Activated CD8-positive, alpha-beta memory T cell treated with anti-CD3 and anti-CD28 coated beads for 24 hours (primary cell): Measurements from ENCODE around the gene AP1G2.

Experiments used
- DNase-seq: peaks from one replicate; pipeline ENCODE4 v3.0.0-alpha.2; 2020

The AP1G2 gene

DNA sequence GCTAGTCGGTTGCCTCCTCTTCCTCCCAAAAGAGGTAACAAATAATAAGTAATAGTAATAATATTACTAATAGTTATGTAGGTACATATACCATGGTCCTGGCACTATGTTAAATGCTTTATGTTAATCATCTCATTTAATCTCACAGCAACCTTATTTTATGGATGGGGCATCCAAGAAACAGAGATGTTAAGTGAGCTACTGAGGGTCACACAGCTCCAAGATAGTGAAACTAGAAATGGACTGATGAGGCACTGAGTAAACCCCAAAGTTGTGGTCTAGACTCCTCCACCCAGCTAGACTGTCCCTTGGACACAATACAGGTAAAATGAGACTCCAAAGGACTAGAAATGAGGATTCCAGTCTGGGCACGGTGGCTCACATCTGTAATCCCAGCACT is 31.1 kb downstream of the AP1G2 start:
- DNase-seq = no peak

DNA sequence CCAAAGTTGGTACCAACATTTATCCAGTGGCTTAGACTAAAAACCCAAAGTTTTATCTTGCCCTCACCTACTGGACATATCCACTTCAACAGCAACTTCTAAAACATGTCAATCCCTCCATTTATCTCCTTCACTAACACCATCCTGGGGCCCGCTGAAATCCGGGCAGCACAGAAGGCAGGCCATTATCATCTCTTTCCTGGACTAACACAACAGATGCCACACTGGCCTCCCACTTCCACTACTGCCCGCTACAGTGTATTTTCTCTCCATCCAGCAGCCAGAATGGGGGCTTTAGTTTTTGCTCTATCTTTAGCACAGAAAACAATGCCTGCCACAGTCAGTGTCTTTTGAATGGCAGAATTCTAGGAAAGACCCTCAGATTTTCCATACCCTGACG is 31.6 kb downstream of the AP1G2 start:
- DNase-seq = no peak

DNA sequence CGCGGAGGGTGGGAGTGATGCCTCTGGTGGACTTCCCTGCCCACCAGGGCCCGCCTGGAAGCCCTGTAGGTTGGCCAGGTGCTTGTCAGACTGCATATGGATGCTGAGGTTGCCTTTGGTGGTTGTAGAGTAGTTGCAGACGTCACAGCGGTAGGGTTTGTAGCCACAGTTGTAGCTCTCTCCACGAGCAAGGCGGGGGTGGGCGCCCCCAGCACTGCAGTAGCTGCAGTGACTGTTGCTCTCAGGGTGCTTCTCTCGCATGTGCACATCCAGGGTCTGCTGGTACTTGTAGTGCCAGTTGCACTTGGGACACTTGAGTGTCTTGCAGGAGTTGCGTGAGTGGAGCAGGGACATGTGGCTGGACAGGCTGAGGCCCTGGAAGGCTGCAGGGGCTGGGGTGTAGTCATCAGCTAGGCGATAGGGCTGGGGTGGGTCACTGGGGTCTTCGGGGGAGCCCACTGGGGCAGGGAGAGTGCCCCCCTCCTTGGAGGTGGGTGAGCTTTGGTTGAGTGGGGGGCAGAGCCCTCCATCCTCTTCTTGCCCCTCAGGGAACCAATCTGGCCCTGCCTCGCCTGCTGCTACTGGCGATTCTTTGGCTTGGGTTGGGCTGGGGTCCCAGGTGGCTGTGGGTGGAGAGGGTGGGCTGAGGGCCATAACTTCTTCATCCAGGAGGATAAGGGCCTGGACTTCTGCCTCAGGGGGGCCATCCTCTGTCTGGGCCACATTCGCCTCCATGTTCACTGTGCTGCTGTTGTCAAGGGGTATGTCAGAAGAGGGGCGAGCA is 33.7 kb downstream of the AP1G2 start:
- DNase-seq = no peak

DNA sequence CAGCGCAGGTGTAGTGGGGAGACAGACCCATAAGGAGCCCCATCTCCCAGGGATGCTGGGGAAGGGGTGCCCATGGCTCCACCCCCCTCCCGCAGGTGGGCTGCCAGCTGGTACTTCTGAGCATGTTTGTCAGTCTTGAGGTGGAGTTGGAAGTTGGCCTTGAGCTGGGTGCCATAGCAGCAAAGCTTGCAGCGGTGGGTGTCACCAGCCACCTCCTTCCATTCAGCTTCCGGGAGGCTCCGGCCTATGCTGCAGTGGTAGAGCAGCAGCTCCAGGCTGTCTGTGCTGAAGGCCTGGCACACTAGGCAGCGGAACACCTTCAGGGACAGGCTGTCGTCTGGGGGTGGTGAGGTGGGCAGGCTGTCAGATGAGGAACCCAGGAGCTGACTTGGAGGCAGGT is 34.9 kb downstream of the AP1G2 start:
- DNase-seq = no peak

DNA sequence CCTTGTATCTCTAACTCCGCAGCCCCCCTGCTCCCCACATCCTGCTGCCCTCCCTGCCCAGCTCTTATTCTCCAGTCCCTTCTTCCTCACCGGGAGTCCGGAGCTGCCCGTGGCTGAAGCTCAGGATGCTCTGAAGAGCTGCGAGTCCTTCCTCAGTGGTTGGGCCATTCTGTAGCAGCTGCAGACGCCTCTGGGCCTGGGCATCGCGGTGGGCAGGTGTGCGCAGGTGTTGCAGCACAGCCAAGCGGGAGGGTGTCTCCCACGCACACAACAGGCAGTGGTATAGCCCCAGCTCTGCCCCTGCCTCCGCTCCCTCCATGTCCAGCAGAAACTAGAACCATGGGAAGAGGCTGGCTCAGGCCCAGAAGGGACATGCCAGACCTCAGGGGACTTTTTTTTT is 36.2 kb downstream of the AP1G2 start:
- no peak for DNase-seq

DNA sequence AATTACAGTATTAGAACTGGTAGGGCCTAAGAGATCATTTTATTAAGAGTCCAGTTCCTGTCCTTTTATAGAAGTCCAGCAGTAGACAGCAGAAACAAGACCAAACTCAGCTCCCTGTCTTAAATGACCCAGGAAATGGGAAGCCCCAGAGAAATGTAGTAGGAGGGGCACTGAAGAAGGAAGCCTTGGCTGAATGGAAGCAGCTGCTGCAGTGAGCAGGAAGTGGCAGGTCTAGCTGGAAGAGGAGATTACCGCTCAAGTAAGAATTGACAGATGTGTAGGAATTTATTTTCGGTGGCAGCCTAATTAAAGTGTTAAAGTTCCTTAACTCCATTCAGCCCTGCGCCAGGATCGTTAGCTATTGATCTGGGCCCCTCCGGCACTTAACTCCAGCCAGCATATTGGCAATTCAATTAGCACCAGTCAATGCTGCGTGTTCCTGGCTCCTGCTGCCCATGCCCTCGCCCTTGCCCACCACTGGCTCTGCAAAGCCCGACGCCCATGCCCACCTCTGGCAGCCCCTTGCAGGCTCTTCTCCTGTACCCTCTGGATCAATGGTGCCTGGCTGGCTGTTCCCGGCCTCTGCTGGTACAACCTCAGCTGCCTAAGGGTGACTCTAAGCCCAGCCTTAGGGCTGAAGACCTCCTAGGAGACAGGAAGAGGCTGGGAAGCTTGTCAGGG is 37.1 kb downstream of the AP1G2 start:
- no peak for DNase-seq

DNA sequence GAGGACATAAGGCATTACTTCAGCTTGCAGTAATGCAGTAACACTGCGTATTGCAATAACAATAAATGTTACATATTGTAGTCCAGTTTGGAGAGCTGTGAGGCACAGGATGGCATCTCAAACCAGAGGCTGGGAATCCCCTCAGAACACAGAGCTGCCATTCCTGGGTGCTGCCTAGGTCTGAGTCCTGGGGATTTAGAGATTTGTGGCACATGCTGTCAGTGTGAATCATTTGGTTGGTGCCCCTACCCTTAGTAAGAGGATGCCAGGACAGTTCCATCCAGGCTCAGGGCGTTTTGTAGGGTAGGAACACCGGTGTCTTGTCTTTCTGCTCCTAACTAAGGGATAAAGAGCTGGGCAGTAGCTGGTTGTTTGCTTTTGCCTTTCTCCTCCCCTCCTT is 38.6 kb downstream of the AP1G2 start:
- DNase-seq = no peak

DNA sequence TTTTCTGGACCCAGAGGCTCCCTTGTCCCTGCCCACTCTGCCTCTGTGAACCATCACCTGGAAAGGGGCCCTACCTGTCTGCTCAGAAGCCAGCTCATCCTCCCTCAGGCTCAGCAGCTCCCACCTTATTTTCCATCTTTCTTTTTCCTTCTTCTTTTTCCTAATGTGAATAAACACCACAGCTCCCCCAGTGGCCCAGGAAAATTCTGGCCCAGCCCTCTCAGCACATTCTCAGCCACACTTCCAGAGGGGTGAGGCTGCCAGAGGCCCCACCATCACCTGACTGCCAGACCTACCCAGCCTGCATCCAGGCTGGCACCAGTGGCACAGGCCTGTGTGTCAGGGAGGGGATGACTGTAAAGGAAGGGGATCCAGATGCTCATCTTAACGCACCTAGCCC is 39.0 kb downstream of the AP1G2 start:
- no peak for DNase-seq

DNA sequence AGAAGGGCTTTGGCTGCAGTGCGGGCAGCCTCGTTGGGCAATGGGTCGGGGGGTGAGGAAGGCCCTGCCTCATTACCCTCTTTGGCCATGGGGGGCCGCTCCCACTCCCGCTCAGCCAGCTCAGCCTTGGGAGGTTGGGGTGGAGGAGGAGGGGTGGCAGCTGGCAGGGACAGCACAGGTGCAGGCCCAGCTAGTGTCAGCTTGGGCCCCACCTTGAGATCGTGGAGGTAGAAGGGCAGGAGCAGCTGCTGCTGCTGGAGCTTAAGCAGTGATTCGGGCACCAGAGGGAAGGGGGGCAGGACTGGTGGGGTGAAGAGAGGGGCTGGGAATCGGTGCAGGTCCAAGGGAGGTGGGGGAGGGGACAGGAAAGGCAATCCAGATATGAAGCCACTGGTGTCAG is 42.0 kb downstream of the AP1G2 start:
- DNase-seq = no peak

DNA sequence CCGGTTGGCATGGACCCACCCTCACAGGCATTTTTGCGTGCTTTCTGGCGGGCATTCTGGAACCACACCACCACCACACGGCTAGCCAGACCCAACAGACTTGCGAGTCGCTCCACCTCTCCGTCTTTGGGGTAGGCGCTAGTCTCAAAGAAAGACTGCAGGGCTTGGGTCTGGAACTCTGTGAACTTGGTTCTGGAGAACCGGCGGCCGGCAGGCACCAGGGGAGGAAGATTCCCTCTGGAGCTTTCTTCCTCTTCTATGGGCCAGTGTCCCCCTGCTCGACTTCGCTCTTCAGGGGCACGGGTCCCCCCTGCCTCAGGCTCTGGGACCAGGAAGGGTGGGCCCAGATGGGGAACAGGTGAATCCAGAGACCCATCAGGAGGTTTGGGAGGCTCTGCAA is 42.6 kb downstream of the AP1G2 start:
- no peak for DNase-seq

DNA sequence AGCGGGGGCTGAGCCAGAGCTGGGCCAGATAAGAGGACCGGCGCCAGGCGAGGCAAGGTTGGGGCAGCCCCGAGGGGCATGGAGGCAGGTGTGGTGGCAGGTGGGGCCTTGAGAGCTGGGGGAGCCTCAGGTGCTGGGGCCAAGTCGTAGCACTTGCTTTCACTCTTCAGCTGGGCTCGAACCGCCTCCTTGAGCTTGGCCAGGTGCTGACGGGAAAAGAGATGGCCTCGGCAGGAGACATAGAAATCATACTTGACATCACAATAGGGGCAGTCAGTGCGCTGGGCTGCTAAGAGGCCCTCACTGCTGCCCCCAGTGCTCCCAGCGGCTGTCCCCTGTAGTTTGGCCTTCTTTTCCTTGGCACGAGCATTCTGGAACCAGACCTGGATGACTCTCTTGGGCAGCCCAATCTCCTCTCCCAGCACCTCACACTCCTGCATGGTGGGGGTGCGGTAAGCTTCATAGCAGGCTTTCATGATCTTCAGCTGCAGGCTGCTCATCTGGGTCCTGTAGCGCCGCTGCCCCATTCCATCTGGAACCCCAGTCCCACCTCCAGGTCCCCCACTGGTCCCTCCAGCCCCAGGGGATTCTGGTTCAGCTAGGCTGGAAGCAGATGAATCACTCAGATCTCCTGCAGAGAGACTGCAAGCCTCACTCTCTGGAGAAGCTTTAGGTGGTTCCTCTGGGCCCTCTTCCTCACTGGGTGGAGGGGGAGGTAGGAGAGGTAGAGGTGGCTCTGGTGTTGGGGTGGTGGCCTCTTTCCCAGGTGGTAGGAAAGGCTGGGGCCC is 44.2 kb downstream of the AP1G2 start:
- DNase-seq = no peak

DNA sequence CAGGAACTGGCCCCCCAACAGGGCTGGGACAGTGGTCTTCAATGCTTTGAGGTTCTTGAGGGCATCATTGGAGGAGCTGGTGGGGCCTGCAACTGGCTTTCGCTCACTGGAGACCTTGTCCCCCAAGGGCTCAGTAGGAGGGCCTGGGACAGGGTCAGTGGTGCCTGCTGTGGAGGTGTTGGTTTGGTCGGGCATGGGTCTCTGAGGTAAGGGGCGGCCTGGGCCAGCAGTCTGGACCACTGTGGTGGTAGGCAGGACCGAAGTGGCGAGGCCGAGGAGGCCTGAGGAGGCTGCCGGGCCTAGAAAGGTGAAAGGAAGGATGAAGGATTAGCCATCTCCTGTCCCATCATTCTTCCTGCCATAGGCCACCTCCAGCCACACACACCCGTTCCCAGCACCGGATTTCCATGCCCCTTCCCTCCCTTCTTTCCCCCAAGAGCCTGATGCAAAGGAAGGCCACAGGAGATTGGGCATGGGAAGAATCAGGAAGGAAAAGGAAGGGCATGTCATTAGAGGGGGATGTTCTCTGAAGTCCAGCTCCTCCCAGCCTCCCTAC is 44.9 kb downstream of the AP1G2 start:
- no peak for DNase-seq

DNA sequence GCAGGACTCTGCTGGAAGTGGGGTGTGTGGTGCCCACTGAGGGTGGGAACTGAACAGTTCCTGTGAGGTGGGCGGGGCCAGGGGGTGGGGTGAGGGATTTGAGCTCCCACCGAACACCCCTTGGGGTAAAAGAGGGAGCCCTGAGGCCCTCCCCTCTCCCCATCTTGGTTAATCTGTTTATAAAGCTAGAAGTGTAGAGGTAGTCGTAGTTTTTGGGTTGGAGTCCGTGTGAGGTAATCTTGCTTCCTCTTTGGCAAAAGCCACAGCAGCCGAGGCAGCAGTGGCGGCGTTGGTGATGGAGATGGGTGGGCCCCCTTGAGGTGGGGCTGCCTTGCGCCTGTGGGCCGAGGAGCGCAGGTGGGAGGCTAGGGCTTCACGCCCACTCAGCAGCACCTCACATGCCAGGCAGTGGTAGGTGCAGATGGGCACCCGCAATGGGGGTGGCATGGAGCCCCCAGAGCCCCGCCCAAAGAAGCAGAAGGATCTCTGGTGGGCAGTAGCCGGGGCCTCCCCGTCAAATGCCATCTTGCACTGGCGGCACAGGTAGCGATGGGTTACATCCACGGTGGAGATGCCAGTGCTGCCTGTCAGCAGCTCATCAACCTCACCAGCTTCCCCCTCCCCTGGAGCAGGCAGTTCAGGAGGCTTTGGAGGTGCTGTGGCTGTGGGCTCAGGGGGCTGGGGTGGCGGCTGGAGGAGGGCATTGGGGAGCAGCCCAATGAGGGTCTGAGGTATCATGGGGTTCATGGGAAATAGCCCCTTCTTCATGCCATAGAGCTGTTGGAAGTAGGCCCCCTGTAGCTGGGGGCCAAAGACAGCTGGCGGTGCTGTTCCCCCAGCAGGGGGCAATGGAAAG is 45.6 kb downstream of the AP1G2 start:
- no peak for DNase-seq

DNA sequence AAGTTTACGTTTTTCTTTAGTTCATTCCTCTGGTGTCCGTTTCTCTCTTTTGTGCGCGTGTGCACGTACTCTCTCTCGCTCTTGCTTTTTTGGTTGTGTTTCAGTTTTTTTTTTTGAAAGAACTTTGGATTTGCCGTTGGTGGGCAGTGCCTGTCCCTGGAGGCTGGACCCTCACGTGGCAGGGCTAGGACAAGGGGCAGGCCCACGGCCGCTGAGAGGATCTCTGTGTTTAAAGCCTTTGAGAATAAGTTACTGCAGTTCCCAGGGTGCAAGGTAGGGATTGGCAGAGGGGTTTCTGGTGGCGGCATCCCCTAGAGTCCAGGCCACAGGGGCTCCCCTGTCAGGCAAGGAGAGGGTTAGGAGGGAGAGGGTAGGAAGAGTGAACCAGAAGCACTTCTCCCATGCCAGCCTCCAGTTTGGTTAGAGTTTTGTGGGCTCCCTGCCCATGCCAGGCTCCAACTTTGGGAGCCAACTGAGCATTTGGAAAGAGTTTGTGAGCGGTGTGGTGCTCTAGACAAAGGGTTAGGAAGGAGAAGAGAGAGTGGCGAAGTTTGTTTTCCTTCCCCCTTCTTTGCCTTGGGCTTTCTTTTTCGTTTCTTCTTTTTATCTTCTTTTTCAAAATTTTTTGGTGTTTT is 46.6 kb downstream of the AP1G2 start:
- no peak for DNase-seq

DNA sequence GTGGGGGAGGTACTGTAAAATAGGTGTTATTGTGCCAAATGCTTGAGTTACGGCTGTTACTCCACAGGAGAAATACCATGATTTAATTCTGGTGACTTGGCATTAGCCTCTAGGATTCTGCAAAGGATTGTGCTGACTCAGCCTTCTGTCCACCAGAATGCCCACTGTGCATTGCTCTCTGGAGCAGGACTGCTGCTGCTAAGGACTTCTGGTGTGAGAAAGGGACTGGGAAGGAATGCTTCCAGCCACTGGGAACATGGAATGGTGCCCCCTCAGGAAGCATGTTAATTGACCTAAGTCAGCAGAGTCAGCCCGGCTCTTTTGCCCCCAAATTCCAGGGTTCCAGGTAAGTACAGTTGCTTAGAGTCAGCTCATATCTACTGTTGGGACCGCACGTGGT is 48.9 kb downstream of the AP1G2 start:
- no peak for DNase-seq

DNA sequence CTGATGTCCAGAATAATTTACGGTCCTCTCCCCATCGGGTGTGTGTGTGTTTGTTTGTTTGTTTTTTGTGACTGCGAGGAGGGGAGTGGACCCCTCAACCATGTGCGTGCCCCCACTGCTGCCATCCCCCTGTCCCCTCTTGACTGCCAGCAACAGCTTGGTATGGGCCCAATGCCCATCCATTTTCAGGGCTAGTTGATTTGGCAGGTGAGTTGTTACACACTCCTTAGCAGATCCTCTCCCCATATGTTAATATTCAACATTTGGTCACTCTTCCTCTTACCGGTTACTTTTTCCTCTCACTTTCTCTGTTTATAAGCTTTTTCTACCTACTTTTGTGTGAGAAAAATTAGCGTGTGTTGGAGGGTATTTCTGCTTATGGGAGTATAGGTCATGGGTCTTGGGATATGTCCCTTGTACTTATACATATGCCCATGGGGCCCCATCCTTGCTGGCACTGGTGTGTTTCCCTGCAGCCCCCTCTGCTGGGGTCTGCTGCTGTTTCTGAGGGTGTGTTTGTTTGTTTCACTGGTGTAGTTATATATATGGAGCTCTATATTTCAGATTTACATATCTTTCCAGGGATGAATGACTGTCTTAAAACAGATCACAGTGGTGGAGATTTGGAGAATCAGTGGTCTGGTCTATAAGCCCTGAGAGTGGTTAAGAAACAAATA is 49.8 kb downstream of the AP1G2 start:
- no peak for DNase-seq

DNA sequence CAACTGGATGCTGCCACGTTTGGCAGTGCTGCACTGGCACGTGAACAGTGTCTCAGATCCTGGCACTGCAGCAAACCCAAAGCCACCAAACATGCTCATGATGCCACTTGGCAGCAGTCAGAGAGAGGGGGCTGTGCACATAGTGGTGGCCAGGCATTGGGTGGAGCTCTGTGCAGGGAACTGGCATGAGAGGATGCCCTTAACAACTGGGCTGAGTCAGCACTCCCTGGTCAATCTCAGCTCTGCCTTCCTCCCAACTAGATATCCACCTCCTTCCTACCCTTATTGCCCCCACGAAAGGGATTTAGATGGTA is 53.0 kb downstream of the AP1G2 start:
- DNase-seq = no peak

DNA sequence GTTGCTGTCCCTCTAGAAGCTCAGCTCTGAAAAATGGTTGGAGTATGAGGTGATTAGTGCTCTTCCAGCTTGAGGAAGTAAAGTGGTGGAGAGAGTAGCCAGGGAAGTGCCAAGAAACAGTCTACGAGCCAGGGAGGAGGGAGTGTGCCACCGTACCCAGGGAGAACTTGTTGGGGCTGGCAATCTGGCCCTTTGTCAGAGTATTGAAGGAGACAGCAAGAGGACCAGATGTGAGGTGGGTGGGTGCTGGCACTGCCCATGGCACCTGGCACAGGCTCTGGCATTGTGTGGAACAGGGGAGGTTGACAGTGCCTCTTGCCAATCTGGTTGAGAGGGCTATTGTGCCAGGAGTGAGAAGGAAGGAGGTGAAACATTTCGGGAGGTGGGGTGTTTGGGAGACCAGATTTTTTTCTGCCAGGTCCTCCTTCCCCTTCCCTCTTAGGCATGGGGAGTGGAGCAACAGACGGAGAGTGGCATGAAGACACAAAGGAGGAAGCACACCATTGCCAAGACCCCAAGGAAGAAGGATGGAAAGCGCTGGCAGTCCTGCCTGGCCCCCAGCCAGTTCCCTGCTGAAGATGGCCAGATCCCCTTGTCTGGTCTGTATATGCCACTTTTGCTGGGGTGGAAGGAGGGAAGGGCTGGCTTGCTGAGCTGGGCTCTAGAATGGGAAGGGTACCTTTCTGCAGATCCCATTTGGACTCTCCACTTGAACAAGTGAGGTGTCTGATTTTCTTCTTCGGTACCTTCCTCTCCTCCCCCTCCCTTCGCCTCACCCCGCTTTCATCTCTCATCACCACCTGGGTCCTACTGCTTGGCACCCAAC is 53.6 kb downstream of the AP1G2 start:
- DNase-seq = peak; percentile 38

DNA sequence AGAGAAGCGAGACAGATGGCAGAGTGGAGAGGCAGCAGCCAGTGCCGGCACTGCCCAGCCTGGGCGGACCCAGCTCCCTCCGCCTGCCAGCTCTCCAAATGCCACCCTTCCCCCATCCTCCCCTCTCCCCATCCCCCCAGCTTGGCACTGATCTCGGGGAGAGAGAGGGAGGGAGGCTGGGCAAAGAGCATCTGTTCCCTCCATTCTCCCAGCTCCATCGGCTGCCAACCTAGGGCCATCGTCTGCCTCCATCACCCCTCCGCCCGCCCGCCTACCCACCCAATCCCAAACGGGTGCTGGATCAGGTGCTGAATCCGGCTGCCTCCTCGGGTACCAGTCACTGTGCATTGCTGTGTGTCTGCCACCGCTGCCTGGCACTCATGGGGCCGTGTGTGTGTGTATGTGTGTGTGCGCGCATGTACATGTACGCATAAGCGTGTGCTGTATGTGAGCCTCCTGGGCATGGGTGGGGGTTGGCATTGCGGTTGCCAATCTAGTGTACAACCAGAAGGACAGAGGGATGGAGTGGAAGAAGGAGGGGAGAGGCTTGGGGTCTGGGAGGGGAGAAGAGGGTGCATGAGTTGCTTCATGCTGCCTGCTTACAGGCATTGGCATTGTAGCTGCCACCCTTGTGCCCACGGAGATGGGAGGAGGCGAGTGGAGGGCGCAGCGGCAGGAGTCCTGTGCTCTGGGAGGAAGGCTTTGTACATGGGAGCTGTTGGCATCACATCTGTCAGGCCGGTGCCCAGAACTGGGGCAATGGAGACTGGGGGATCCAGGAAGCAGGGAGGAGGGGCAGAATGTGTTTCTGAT is 54.4 kb downstream of the AP1G2 start:
- DNase-seq = peak; percentile 37

DNA sequence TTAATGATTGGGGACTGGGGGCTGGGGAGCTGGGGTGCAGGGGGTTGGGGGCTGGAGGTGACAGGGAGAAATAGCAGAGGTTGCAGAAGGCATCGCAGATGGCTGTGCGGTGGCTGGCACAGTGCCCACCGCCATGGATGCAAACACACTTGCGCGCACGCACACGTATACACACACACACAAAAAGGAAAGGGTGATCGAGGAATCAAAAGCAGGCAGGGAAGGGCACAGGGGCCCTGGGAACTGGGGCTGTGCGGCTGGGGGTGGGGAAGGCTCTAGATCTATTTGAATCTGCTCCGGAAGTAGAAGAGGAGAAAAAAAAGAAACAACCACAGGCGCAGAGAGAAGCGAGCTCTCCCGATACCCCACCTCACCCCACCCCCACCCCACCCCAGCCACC is 55.4 kb downstream of the AP1G2 start:
- peak; percentile 61 for DNase-seq
